ENCODE results near the gene DENND2A.

DNA sequence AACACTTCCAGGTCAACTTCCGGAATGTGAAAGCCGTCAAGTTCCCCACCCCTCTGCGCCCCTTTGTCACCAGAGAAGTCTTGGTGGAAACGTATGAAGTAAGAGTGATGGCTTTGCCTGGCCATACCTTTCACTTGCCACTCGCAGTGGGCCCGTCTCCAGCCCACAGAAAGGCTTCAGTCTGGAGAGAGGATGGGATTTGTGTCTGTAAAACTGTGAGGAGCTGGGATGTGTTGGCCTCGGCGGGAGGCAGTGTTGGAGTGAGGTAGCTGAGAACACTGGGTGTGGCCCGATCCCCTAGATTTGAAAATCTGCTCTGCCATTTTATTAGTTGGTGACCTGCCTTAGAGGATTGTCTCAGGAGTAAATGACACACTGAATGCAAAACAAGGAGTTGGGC lies 38.6 kb upstream of the DENND2A start:
- TF ChIP-seq CTCF (IDR thresholded peaks at IDR 0.05) (no peak), POLR2A (IDR thresholded peaks at IDR 0.05) (no peak)
